GM23338 (cell line): ENCODE measurements around the gene GRM3. TPM values are rescaled to one million over a fixed set of nuclear protein-coding genes. Genes with fewer than 3 reads are reported as not detected.

Experiments used
- ATAC-seq: fragments of 200-7000 bp; cut with Tn5 transposase; 3 replicates; pipeline ENCODE4 v1.9.1; 2020
- DNase-seq: peaks from one replicate; pipeline ENCODE4 v3.0.0-alpha.2; 2015; ENCODE audit warnings: low spot score
- H2AFZ ChIP-seq: fragments of 200-600 bp; sonication (generic); 2 replicates; pipeline ENCODE4 v1.8.0; 2016; ENCODE audit warnings: antibody characterized with exemption, mild to moderate bottlenecking, moderate library complexity
- H3F3A ChIP-seq: fragments of 200-600 bp; sonication (generic); replicated peaks from 2 replicates; pipeline ENCODE4 v1.8.0; 2017; ENCODE audit warnings: antibody characterized with exemption, mixed run types, low read depth
- H3K27ac ChIP-seq: fragments of 200-600 bp; sonication (generic); 2 replicates; pipeline ENCODE4 v1.6.1; 2016; ENCODE audit warnings: low read depth
- H3K27me3 ChIP-seq: fragments of 200-600 bp; sonication (generic); 2 replicates; pipeline ENCODE4 v1.8.0; 2016; ENCODE audit warnings: mild to moderate bottlenecking, mixed run types, moderate library complexity; ENCODE audit not compliant: insufficient read depth
- H3K36me3 ChIP-seq: fragments of 200-600 bp; sonication (generic); 2 replicates; pipeline ENCODE4 v1.8.0; 2016; ENCODE audit warnings: mild to moderate bottlenecking; ENCODE audit not compliant: insufficient read depth
- H3K4me1 ChIP-seq: fragments of 200-600 bp; sonication (generic); 2 replicates; pipeline ENCODE4 v1.8.0; 2016; ENCODE audit warnings: mild to moderate bottlenecking, moderate library complexity; ENCODE audit not compliant: insufficient read depth
- H3K4me2 ChIP-seq: fragments of 200-600 bp; sonication (generic); 2 replicates; pipeline ENCODE4 v1.7.1; 2017; ENCODE audit warnings: mixed run types
- H3K4me3 ChIP-seq: fragments of 200-600 bp; sonication (generic); 2 replicates; pipeline ENCODE4 v1.6.1; 2016; ENCODE audit warnings: mixed run types
- H3K79me2 ChIP-seq: fragments of 200-600 bp; sonication (generic); replicated peaks from 2 replicates; pipeline ENCODE4 v1.8.0; 2017; ENCODE audit warnings: mild to moderate bottlenecking; ENCODE audit not compliant: insufficient read depth
- H3K9me2 ChIP-seq: fragments of 200-600 bp; sonication (generic); 2 replicates; pipeline ENCODE4 v1.8.0; 2017; ENCODE audit not compliant: insufficient read depth
- H4K20me1 ChIP-seq: fragments of 200-600 bp; sonication (generic); replicated peaks from 2 replicates; pipeline ENCODE4 v1.8.0; 2017; ENCODE audit warnings: mild to moderate bottlenecking; ENCODE audit not compliant: insufficient read depth
- H3K27ac Mint-ChIP-seq: 2 replicates; pipeline ENCODE4 v1.8.0; 2020; ENCODE audit warnings: inconsistent platforms, mild to moderate bottlenecking, moderate library complexity, mixed read lengths
- H3K27me3 Mint-ChIP-seq: 3 replicates; pipeline ENCODE4 v1.8.0; 2022; ENCODE audit warnings: low read depth, mild to moderate bottlenecking, moderate library complexity, mixed read lengths, inconsistent platforms; ENCODE audit not compliant: insufficient read depth, poor library complexity
- H3K36me3 Mint-ChIP-seq: 3 replicates; pipeline ENCODE4 v1.8.0; 2021; ENCODE audit warnings: low read depth, mild to moderate bottlenecking, inconsistent platforms, moderate library complexity, mixed read lengths
- H3K4me1 Mint-ChIP-seq: 3 replicates; pipeline ENCODE4 v1.8.0; 2020; ENCODE audit warnings: mild to moderate bottlenecking, inconsistent platforms, mixed read lengths
- H3K4me3 Mint-ChIP-seq: 3 replicates; pipeline ENCODE4 v1.8.0; 2021; ENCODE audit warnings: moderate library complexity, mild to moderate bottlenecking, inconsistent platforms, mixed read lengths
- H3K9me3 Mint-ChIP-seq: 3 replicates; pipeline ENCODE4 v1.8.0; 2020; ENCODE audit warnings: moderate library complexity, mild to moderate bottlenecking, inconsistent platforms, mixed read lengths
- CREB1 ChIP-seq: fragments of 250-450 bp; sonication (Bioruptor Pico); IDR thresholded peaks from 2 replicates; pipeline ENCODE4 v1.5.0; 2020; ENCODE audit warnings: low read depth, mild to moderate bottlenecking, moderate library complexity
- EZH2 ChIP-seq: fragments of 200-600 bp; sonication (generic); IDR thresholded peaks from one replicate; pipeline ENCODE4 v1.8.0; 2017; ENCODE audit warnings: antibody characterized with exemption, mild to moderate bottlenecking, low read depth; ENCODE audit not compliant: unreplicated experiment
- NANOG ChIP-seq: IDR thresholded peaks from 2 replicates; pipeline ENCODE4 v1.6.1; 2016; ENCODE audit warnings: antibody characterized with exemption, borderline replicate concordance
- POLR2AphosphoS5 ChIP-seq: IDR thresholded peaks from 2 replicates; pipeline ENCODE4 v1.6.1; 2016; ENCODE audit warnings: antibody characterized with exemption, low read depth
- REST ChIP-seq: IDR thresholded peaks from one replicate; pipeline ENCODE4 v1.6.1; 2018; ENCODE audit warnings: antibody characterized with exemption; ENCODE audit not compliant: unreplicated experiment
- ZNF114 ChIP-seq: fragments of 250-450 bp; sonication (Bioruptor Pico); IDR thresholded peaks from 2 replicates; pipeline ENCODE4 v1.5.0; 2020; ENCODE audit warnings: mild to moderate bottlenecking, moderate library complexity
- ZNF331 ChIP-seq: fragments of 250-450 bp; sonication (Bioruptor Pico); IDR thresholded peaks from 2 replicates; pipeline ENCODE4 v1.5.0; 2020; ENCODE audit warnings: low read depth, mild to moderate bottlenecking, moderate library complexity
- polyA plus RNA-seq: library from polyadenylated mRNA; unstranded; fragments of >200 nt; fragmentation: Nextera tagmentation; extraction: Ambion mirVana; gene quantifications from 2 replicates; pipeline ENCODE4 v1.2.1, GENCODE V29; 2016
- total RNA-seq: library from RNA; depleted of rRNA; stranded (reverse); fragments of >200 nt; shearing (Covaris generic); gene quantifications from 2 replicates; pipeline ENCODE4 v1.2.3, GENCODE V29; 2014
- TF ChIP-seq, protein P1 (sequence below): fragments of 250-450 bp; sonication (Bioruptor Pico); IDR thresholded peaks from 2 replicates; pipeline ENCODE4 v1.5.0; 2020; ENCODE audit warnings: mild to moderate bottlenecking, moderate library complexity

The GRM3 gene
- total and polyA plus RNA-seq, 2 experiments from 2014 or later = 0.79 to 1.9 TPM

DNA sequence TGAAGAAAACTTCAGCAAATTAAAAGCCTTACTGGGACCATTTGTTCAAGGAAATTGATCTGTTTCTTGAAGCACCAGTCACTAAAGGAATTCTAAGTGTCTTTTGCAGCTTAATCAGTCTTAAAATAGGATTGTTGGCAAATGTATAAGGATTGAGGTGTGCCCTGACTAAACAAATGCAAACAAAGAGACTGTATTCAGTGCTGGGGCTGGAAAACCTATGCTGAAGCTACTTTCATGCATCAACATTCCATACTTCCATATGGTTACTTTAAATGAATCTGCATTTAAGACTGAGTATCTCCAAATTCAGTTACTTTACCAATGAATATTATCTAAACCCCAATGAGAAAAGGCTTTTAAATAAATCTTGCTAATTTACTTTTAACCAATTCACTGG lies 232.4 kb downstream of the GRM3 start:
- no peaks in the 10 kb centered on the region for H3K9me3 Mint-ChIP-seq
- Histone ChIP-seq H2AFZ (no peak overlapping the region), H3K4me1 (no peaks in the 10 kb centered on the region), H3K79me2 (no peaks in the 10 kb centered on the region), H3F3A (no peaks in the 10 kb centered on the region), H3K9me2 (no peaks in the 10 kb centered on the region), H3K4me3 (no peak overlapping the region), H3K4me2 (no peak overlapping the region), H4K20me1 (no peaks in the 10 kb centered on the region), H3K36me3 (no peaks in the 10 kb centered on the region), H3K27ac (no peak overlapping the region), H3K27me3 (no peaks in the 10 kb centered on the region)
- ATAC-seq (no peak), DNase-seq (no peak)
- 0 out of 3 replicates have a peak, but pooled peaks cover 2% of the 10 kb centered on the region for H3K4me1 Mint-ChIP-seq
- no peak overlapping the region for H3K4me3 Mint-ChIP-seq
- H3K27ac Mint-ChIP-seq = no peak overlapping the region
- H3K36me3 Mint-ChIP-seq = no peaks in the 10 kb centered on the region
- H3K27me3 Mint-ChIP-seq = no peaks in the 10 kb centered on the region
- no peak for TF ChIP-seq POLR2AphosphoS5

DNA sequence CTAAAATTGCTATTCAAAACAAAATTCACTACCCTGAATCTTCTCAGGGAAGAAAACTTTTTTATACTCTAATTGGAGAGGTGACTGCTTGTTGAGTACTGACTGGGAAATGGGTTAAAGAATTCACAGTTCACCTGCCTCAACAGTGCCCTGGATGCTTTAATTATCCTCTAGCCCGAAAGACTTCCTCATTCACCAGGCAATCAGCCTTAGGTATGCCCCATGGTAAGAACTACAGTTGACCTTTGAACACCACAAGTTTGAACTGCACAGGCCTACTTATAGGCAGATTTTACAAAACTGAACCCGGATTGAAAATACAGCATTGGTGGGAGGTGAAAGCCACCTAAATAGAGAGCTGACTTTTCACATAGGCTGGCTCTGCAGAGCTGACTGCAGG lies 240.4 kb downstream of the GRM3 start:
- no peaks in the 10 kb centered on the region for H3K36me3 Mint-ChIP-seq

DNA sequence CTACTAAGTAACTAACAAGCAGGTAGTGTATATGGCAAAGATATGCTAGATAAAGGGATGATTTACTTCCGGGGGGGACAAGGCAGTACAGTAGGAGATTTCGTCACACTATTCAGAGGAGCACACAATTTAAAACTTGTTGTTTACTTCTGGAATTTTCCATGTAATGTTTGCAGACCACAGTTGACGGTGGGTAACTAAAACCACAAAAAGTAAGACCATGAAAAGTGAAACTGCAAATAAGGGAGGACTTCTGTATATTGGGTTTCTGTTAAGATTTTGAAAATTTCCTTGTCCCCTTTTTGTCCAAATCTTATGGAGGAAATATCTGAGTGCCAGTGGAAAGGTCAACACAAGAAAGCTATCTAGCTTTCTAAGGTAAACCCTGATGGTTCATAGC lies 245.8 kb downstream of the GRM3 start:
- Mint-ChIP-seq H3K9me3 (no peaks in the 10 kb centered on the region), H3K4me3 (no peak overlapping the region), H3K27me3 (peaks cover 2% of the 10 kb centered on the region), H3K27ac (no peak overlapping the region), H3K4me1 (no peaks in the 10 kb centered on the region), H3K36me3 (no peaks in the 10 kb centered on the region)
- H3K4me2 ChIP-seq = no peak overlapping the region
- ATAC-seq (no peak), DNase-seq (no peak)
- no peaks in the 10 kb centered on the region for H3K27me3 ChIP-seq
- H3K79me2 ChIP-seq = no peaks in the 10 kb centered on the region
- H4K20me1 ChIP-seq = no peaks in the 10 kb centered on the region
- no peaks in the 10 kb centered on the region for H3K4me1 ChIP-seq
- no peak overlapping the region for H3K27ac ChIP-seq
- 0 out of 2 replicates have a peak, but pooled peaks cover 3% of the 10 kb centered on the region for H3K9me2 ChIP-seq
- no peak overlapping the region for H3K4me3 ChIP-seq
- no peak overlapping the region for H2AFZ ChIP-seq
- H3F3A ChIP-seq = no peaks in the 10 kb centered on the region
- no peaks in the 10 kb centered on the region; the same call in 1 of the 2 replicates for H3K36me3 ChIP-seq
- TF ChIP-seq ZNF331 (CRISPR knock-in tag) = no peak
- TF ChIP-seq NANOG = no peak
- TF ChIP-seq CREB1 (CRISPR knock-in tag) = no peak
- TF ChIP-seq EZH2 = no peak
- no peak for TF ChIP-seq REST
- TF ChIP-seq, protein P1, sequence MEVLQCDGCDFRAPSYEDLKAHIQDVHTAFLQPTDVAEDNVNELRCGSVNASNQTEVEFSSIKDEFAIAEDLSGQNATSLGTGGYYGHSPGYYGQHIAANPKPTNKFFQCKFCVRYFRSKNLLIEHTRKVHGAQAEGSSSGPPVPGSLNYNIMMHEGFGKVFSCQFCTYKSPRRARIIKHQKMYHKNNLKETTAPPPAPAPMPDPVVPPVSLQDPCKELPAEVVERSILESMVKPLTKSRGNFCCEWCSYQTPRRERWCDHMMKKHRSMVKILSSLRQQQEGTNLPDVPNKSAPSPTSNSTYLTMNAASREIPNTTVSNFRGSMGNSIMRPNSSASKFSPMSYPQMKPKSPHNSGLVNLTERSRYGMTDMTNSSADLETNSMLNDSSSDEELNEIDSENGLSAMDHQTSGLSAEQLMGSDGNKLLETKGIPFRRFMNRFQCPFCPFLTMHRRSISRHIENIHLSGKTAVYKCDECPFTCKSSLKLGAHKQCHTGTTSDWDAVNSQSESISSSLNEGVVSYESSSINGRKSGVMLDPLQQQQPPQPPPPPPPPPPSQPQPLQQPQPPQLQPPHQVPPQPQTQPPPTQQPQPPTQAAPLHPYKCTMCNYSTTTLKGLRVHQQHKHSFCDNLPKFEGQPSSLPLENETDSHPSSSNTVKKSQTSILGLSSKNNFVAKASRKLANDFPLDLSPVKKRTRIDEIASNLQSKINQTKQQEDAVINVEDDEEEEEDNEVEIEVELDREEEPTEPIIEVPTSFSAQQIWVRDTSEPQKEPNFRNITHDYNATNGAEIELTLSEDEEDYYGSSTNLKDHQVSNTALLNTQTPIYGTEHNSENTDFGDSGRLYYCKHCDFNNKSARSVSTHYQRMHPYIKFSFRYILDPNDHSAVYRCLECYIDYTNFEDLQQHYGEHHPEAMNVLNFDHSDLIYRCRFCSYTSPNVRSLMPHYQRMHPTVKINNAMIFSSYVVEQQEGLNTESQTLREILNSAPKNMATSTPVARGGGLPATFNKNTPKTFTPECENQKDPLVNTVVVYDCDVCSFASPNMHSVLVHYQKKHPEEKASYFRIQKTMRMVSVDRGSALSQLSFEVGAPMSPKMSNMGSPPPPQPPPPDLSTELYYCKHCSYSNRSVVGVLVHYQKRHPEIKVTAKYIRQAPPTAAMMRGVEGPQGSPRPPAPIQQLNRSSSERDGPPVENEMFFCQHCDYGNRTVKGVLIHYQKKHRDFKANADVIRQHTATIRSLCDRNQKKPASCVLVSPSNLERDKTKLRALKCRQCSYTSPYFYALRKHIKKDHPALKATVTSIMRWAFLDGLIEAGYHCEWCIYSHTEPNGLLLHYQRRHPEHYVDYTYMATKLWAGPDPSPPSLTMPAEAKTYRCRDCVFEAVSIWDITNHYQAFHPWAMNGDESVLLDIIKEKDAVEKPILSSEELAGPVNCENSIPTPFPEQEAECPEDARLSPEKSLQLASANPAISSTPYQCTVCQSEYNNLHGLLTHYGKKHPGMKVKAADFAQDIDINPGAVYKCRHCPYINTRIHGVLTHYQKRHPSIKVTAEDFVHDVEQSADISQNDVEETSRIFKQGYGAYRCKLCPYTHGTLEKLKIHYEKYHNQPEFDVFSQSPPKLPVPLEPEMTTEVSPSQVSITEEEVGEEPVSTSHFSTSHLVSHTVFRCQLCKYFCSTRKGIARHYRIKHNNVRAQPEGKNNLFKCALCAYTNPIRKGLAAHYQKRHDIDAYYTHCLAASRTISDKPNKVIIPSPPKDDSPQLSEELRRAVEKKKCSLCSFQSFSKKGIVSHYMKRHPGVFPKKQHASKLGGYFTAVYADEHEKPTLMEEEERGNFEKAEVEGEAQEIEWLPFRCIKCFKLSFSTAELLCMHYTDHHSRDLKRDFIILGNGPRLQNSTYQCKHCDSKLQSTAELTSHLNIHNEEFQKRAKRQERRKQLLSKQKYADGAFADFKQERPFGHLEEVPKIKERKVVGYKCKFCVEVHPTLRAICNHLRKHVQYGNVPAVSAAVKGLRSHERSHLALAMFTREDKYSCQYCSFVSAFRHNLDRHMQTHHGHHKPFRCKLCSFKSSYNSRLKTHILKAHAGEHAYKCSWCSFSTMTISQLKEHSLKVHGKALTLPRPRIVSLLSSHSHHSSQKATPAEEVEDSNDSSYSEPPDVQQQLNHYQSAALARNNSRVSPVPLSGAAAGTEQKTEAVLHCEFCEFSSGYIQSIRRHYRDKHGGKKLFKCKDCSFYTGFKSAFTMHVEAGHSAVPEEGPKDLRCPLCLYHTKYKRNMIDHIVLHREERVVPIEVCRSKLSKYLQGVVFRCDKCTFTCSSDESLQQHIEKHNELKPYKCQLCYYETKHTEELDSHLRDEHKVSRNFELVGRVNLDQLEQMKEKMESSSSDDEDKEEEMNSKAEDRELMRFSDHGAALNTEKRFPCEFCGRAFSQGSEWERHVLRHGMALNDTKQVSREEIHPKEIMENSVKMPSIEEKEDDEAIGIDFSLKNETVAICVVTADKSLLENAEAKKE (CRISPR knock-in tag) = no peak

More for the DNA sequence above, 240.4 kb downstream of the GRM3 start:
- Mint-ChIP-seq H3K9me3 (no peaks in the 10 kb centered on the region), H3K4me3 (no peak overlapping the region), H3K27ac (no peak overlapping the region), H3K27me3 (peaks cover 2% of the 10 kb centered on the region), H3K4me1 (no peaks in the 10 kb centered on the region)
- Histone ChIP-seq H3K36me3 (no peaks in the 10 kb centered on the region), H3K4me2 (no peak overlapping the region), H3K27ac (no peak overlapping the region), H3K4me3 (no peak overlapping the region), H4K20me1 (no peaks in the 10 kb centered on the region), H3K27me3 (no peaks in the 10 kb centered on the region), H3K9me2 (0 out of 2 replicates have a peak, but pooled peaks cover 3% of the 10 kb centered on the region), H3F3A (no peaks in the 10 kb centered on the region), H2AFZ (no peak overlapping the region), H3K79me2 (no peaks in the 10 kb centered on the region), H3K4me1 (no peaks in the 10 kb centered on the region)
- no peak for TF ChIP-seq CREB1 (CRISPR knock-in tag)
- no peak for TF ChIP-seq ZNF331 (CRISPR knock-in tag)
- TF ChIP-seq POLR2AphosphoS5 = no peak
- no peak for TF ChIP-seq ZNF114
- ATAC-seq (no peak), DNase-seq (no peak)
